AG04449 (cell line): ENCODE data around the gene TTC12.

Source experiments
- CTCF ChIA-PET: fragments of 350-600 bp; formaldehyde crosslinking; extraction: SDS; loops from one replicate; lab custom pipeline; 2021; ENCODE audit warnings: antibody characterized with exemption; lab: Yijun Ruan, JAX
- POLR2A ChIA-PET: fragments of 400-600, 350-600 bp; formaldehyde crosslinking; extraction: SDS; loops from one replicate; lab custom pipeline; 2020; ENCODE audit warnings: antibody characterized with exemption, inconsistent platforms; lab: Yijun Ruan, JAX
- DNase-seq: peaks from one replicate; pipeline ENCODE4 v3.0.0-alpha.2; 2010; ENCODE audit warnings: low read depth, low spot score
- H3K4me3 ChIP-seq: 2 replicates; pipeline ENCODE4 v1.5.1; 2011; ENCODE audit warnings: low read depth, mild to moderate bottlenecking, control low read depth, low read length
- TF ChIP-seq, protein P1 (sequence below): IDR thresholded peaks from one replicate; pipeline ENCODE4 v1.5.1; 2011; ENCODE audit warnings: mild to moderate bottlenecking, moderate library complexity, low read length, control low read depth, inconsistent platforms; ENCODE audit not compliant: insufficient read depth; ENCODE audit errors: missing control alignments

TTC12 gene

DNA sequence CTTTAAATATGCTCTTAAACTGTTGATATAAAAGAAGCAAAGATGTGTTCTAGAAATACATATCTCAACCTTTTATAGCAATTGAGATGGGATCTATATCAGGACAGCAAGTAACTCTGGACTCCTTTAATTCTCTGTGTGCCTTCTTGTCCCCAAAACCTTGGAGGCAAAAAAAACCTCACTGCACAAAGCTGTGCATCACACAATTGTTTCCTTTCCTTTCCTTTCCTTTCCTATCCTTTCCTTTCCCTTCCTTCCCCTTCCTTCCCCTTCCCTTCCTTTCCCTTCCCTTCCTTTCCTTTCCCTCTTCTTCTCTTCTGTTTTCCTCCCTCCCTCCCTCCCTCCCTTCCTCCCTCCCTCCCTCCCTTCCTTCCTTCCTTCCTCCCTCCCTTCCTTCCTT lies 9.5 kb upstream of the TTC12 start:
- TF ChIP-seq, protein P1, sequence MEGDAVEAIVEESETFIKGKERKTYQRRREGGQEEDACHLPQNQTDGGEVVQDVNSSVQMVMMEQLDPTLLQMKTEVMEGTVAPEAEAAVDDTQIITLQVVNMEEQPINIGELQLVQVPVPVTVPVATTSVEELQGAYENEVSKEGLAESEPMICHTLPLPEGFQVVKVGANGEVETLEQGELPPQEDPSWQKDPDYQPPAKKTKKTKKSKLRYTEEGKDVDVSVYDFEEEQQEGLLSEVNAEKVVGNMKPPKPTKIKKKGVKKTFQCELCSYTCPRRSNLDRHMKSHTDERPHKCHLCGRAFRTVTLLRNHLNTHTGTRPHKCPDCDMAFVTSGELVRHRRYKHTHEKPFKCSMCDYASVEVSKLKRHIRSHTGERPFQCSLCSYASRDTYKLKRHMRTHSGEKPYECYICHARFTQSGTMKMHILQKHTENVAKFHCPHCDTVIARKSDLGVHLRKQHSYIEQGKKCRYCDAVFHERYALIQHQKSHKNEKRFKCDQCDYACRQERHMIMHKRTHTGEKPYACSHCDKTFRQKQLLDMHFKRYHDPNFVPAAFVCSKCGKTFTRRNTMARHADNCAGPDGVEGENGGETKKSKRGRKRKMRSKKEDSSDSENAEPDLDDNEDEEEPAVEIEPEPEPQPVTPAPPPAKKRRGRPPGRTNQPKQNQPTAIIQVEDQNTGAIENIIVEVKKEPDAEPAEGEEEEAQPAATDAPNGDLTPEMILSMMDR = no peak
- CTCF ChIA-PET = interaction anchor here (0.9 to 4.8 kb wide), 14 partner anchors 8 to 500 kb away, joined by 3 to 104 read pairs (median 8); partner anchors contain the start of gene TTC12
- no peak for DNase-seq
- H3K4me3 ChIP-seq = no peak overlapping the region
- POLR2A ChIA-PET = no interaction called here

DNA sequence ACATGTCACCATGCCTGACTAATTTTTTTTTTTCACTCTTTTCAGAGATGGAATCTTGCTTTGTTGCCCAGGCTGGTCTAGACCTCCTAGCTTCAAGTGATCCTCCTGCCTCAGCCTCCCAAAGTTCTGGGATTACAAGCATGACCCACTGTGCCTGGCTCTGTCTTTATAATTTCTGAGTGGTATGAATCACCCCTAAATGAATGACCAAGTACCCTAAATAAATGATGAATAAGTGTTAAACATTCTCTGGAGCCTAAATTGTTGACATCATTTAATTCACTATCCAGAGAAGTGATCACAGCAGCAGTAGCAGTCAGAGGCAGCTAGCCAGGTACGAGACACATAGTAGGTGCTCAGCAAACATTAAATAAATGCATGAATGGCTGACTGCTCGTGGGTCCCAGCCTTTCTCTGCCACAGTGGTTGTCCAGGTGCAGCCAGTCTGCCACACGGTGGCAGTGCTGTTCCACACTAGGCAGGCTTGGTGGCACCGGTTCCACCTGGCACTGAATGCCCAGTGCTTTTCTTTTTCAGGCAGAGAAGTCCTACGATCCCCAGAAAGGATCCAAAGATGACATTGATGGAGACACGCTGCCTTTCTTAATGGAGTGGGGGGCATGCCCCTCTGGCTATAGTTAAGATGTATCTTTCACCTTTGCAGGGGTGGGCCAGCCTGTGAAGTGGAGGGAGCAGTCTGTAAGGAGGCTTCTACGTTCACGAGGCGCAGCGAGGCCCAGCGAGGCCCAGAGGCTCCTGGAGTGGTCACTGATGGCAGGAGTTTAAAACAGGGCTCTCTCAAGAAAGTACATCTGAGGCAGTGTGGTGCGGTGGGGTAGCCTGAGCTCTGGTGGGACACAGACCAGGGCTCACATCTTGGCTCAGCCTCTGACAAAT lies 8.7 kb upstream of the TTC12 start:
- TF ChIP-seq, protein P1 = peak; percentile 95
- no peak for DNase-seq
- CTCF ChIA-PET = interaction anchor here (0.7 to 4.8 kb wide), 19 partner anchors 8 to 956 kb away, joined by 3 to 104 read pairs (median 6); partner anchors contain the start of gene TTC12
- no peak overlapping the region for H3K4me3 ChIP-seq
- POLR2A ChIA-PET = no interaction called here

DNA sequence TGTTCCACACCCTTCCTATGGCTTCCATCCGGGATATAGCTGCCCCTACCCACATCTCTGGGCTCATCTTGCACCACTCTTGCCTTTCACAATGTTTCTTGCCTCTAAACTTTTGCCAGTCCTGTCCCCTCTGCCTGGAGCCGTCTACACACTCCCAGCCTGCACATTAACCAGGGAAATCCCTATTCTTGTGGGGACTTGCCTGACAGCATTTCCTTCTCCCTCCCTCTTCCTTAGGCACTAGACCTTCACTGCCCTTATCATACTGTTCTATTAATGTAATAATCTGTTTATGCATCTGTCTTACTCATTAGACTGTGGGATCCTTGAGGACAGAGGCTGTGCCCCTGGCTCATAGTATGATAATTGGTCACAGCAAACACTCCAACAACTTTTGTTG lies 5.8 kb upstream of the TTC12 start:
- TF ChIP-seq, protein P1 = no peak
- ChIA-PET CTCF (interaction anchor here (0.7 to 1.1 kb wide), 3 partner anchors 225 to 488 kb away, joined by 3 to 8 read pairs (median 3); no protein-coding TSS in a partner anchor), POLR2A (no interaction called here)
- no peak overlapping the region for H3K4me3 ChIP-seq
- no peak for DNase-seq

DNA sequence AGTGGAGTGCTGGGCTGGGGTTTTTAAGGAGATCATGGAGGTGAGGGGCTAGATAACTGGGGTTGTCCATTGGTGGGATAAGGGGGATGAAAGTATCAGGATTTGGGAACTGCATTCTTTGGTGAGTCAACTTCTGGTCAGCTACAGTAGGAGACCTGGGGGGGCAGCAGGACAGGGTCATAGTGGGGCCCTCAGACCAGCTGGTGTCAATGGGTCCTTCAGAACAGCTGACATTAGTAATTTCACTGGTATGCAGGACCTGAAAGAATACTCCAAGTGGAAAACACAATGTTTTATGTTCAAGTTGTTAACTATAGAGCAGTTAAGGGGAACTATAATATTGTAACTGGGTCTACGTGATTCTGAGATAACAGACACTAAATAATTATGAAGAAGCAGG lies 2.8 kb upstream of the TTC12 start:
- ChIA-PET POLR2A (no interaction called here), CTCF (interaction anchor here (1.3 to 2.1 kb wide), 3 partner anchors 12 to 420 kb away, joined by 4 to 6 read pairs (median 4); no protein-coding TSS in a partner anchor)
- H3K4me3 ChIP-seq = no peak overlapping the region
- DNase-seq = no peak
- TF ChIP-seq, protein P1 = no peak

DNA sequence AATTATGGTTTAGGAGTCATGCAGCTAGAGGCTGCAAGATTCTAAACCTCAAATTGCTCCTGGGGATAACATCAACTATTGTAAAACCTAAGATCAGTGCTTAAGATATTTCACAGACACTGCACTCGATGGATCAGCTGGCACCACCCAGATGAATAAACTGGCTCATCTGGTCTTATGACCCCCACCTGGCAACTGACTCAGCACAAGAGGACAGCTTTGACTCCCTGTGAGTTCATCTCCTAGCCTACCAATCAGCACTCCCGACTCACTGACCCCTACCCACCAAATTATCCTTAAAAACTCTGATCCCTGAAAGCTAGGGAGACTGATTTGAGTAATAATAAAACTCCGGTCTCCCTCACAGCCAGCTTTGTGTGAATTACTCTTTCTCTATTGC lies 782 bp upstream of the TTC12 start:
- TF ChIP-seq, protein P1 = no peak
- CTCF ChIA-PET = interaction anchor here (1.2 to 2.1 kb wide), 5 partner anchors 9 to 419 kb away, joined by 3 to 11 read pairs (median 6); no protein-coding TSS in a partner anchor
- DNase-seq = no peak
- H3K4me3 ChIP-seq = no peak overlapping the region
- POLR2A ChIA-PET = no interaction called here

DNA sequence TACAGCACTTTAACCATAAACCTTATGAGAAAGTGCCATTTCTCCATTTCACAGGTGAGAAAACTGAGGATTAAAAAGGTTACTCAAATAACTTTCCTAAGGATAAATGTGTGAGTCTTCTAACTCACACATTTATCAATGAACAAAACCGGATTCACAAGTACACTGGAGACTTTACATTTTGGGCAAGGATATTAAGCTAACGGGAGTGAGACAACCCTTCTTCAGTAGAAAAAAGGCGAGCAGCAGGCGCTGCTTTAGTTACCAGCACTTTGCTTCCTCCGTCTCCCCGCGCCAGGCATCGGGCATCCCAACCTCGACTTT lies 356 bp upstream of the TTC12 start:
- TF ChIP-seq, protein P1 = no peak
- DNase-seq = no peak
- ChIA-PET CTCF (interaction anchor here (1.3 to 2.0 kb wide), 3 partner anchors 9 to 418 kb away, joined by 3 to 11 read pairs (median 7); no protein-coding TSS in a partner anchor), POLR2A (interaction anchor here (0.6 kb wide), 1 partner anchor 287 kb away, joined by 3 read pairs; no protein-coding TSS in a partner anchor)
- peak overlapping the region; percentile 72 for H3K4me3 ChIP-seq
